Spleen (tissue), 7 donors: ENCODE data around the gene MAPK14.

ENCODE experiments used
- POLR2A ChIP-seq, 3 donors: fragments of 450-650 bp; IDR thresholded peaks; one replicate each; pipeline ENCODE4 v1.5.1; 2017; ENCODE audit warnings: antibody characterized with exemption in 3 of 3, mild to moderate bottlenecking in 1 of 3
- POLR2AphosphoS5 ChIP-seq, 3 donors: sonication (generic); formaldehyde crosslinking; IDR thresholded peaks; one replicate each; pipeline ENCODE4 v1.5.1; 2017; ENCODE audit warnings: antibody characterized with exemption in 3 of 3
- TF ChIP-seq, protein P1 (sequence below), 11 experiments: fragments of 200-600 bp in 7 of 11; fragments of 450-650 bp in 4 of 11; sonication (generic) in 4 of 11; IDR thresholded peaks in 8 of 11; conservative IDR thresholded peaks in 3 of 11; 1 replicate in 7 of 11; 2 replicates in 4 of 11; pipeline versions ENCODE4 v1.4.0 to v1.8.0; 2016 to 2021; ENCODE audit warnings: antibody characterized with exemption in 11 of 11, inconsistent platforms in 4 of 11, mild to moderate bottlenecking in 1 of 11
- donor health status: DM: no; HTN: no; CAD: no; lungs with moderate emphysema.
- donor health status: DM: no; HTN: no; CAD: no.
- donor health status: DM: no; HTN: no; CAD: no.

DNA sequence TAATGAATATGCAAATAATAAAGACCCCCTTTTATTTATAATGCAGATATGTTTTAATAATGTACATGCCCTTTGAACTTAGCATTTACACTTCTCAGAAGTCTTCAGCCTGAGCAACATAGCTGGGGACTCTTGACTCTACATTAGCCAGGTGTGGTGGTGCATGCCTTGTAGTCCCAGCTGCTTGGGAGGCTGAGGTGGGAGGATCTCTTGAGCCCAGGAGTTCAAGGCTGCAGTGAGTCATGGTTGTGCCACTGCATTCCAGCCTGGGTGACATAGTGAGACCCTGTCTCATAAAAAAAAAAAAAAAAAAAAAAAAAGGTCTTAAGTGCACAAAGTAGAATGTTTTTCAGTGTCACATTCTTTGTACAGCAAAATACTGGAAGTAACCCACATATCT is 85.4 kb downstream of the MAPK14 start:
- TF ChIP-seq, protein P1, sequence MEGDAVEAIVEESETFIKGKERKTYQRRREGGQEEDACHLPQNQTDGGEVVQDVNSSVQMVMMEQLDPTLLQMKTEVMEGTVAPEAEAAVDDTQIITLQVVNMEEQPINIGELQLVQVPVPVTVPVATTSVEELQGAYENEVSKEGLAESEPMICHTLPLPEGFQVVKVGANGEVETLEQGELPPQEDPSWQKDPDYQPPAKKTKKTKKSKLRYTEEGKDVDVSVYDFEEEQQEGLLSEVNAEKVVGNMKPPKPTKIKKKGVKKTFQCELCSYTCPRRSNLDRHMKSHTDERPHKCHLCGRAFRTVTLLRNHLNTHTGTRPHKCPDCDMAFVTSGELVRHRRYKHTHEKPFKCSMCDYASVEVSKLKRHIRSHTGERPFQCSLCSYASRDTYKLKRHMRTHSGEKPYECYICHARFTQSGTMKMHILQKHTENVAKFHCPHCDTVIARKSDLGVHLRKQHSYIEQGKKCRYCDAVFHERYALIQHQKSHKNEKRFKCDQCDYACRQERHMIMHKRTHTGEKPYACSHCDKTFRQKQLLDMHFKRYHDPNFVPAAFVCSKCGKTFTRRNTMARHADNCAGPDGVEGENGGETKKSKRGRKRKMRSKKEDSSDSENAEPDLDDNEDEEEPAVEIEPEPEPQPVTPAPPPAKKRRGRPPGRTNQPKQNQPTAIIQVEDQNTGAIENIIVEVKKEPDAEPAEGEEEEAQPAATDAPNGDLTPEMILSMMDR (IDR thresholded peaks at IDR 0.05 in 8 of 11, conservative IDR thresholded peaks at IDR 0.05 in 3 of 11): no peak
- TF ChIP-seq POLR2A (IDR thresholded peaks at IDR 0.05) (no peak), POLR2AphosphoS5 (IDR thresholded peaks at IDR 0.05) (no peak)
